Measurements from ENCODE around the gene SERPINB3. TPM values are rescaled to one million over a fixed set of nuclear protein-coding genes. Genes with fewer than 3 reads are reported as not detected.

SERPINB3 gene
- total RNA-seq, 3 donors from 2014 or later (not counting 1 experiment from before 2014, with no cell fraction given) = not detected

GRCh38 chr18:63619661-63620060 lies 42.0 kb downstream of the SERPINB3 start:
- Histone ChIP-seq H3K27me3 (ENCODE audit: control insufficient read depth, insufficient read depth, low read length) (no peaks in the 10 kb centered on the region), H3K9me3 (ENCODE audit: control insufficient read depth, insufficient read depth, low read length) (peaks cover 4% of the 10 kb centered on the region), H3K4me1 (ENCODE audit: control insufficient read depth, insufficient read depth, low read length) (no peaks in the 10 kb centered on the region), H3K27ac (ENCODE audit: low read length) (no peak overlapping the region), H3K4me3 (ENCODE audit: low read length) (no peak overlapping the region), H3K36me3 (ENCODE audit: control insufficient read depth, insufficient read depth, low read length) (no peaks in the 10 kb centered on the region)
- Mint-ChIP-seq H3K4me3 (no peak overlapping the region), H3K27me3 (ENCODE audit: low read depth in 2 of 2) (no peaks in the 10 kb centered on the region), H3K27ac (no peak overlapping the region), H3K4me1 (no peaks in the 10 kb centered on the region), H3K36me3 (no peaks in the 10 kb centered on the region), H3K9me3 (peaks cover 2 to 7% of the 10 kb centered on the region in 2 donors)
- no peak for ATAC-seq
- intact Hi-C loops (cut with micrococcal nuclease) = no loop called here
- WGBS (ENCODE audit: insufficient coverage) = 97% methylated on average over 3 of the region's 3 CpGs
- no peak for TF ChIP-seq CTCF (IDR thresholded peaks at IDR 0.05)
- no peak for DNase-seq

GRCh38 chr18:63617915-63618234 lies 43.8 kb downstream of the SERPINB3 start:
- WGBS (ENCODE audit: insufficient coverage) = no CpG with 5 or more reads among the region's 2 CpGs
- Mint-ChIP-seq H3K36me3 (no peaks in the 10 kb centered on the region), H3K4me3 (no peak overlapping the region), H3K27ac (no peak overlapping the region), H3K9me3 (peaks cover 2% of the 10 kb centered on the region in 2 donors), H3K27me3 (ENCODE audit: low read depth in 2 of 2) (peaks cover 2 to 11% of the 10 kb centered on the region in 2 donors), H3K4me1 (no peaks in the 10 kb centered on the region)
- ATAC-seq (no peak), DNase-seq (no peak)
- Histone ChIP-seq H3K4me3 (ENCODE audit: low read length) (no peak overlapping the region), H3K9me3 (ENCODE audit: control insufficient read depth, insufficient read depth, low read length) (no peaks in the 10 kb centered on the region), H3K27me3 (ENCODE audit: control insufficient read depth, insufficient read depth, low read length) (no peaks in the 10 kb centered on the region), H3K36me3 (ENCODE audit: control insufficient read depth, insufficient read depth, low read length) (no peaks in the 10 kb centered on the region), H3K27ac (ENCODE audit: low read length) (no peak overlapping the region), H3K4me1 (ENCODE audit: control insufficient read depth, insufficient read depth, low read length) (no peaks in the 10 kb centered on the region)
- intact Hi-C loops (cut with micrococcal nuclease) = no loop called here
- no peak for TF ChIP-seq CTCF (IDR thresholded peaks at IDR 0.05)

GRCh38 chr18:63617049-63617914 lies 44.4 kb downstream of the SERPINB3 start:
- Mint-ChIP-seq H3K4me1 (no peaks in the 10 kb centered on the region), H3K36me3 (no peaks in the 10 kb centered on the region), H3K4me3 (no peak overlapping the region), H3K27me3 (ENCODE audit: low read depth in 2 of 2) (peaks cover 6 to 11% of the 10 kb centered on the region in 2 donors), H3K27ac (no peak overlapping the region), H3K9me3 (peaks cover 0 to 2% of the 10 kb centered on the region in 2 donors)
- no peaks in the 10 kb centered on the region for H3K9me3 ChIP-seq (ENCODE audit: control insufficient read depth, insufficient read depth, low read length)
- H3K4me1 ChIP-seq (ENCODE audit: control insufficient read depth, insufficient read depth, low read length) = no peaks in the 10 kb centered on the region
- TF ChIP-seq CTCF (IDR thresholded peaks at IDR 0.05) = no peak
- no peak overlapping the region for H3K27ac ChIP-seq (ENCODE audit: low read length)
- H3K36me3 ChIP-seq (ENCODE audit: control insufficient read depth, insufficient read depth, low read length) = no peaks in the 10 kb centered on the region
- H3K27me3 ChIP-seq (ENCODE audit: control insufficient read depth, insufficient read depth, low read length) = no peaks in the 10 kb centered on the region
- intact Hi-C loops (cut with micrococcal nuclease) = no loop called here
- 42% methylated on average over 2 of the region's 3 CpGs for WGBS (ENCODE audit: insufficient coverage)
- H3K4me3 ChIP-seq (ENCODE audit: low read length) = no peak overlapping the region
- DNase-seq (no peak), ATAC-seq (no peak)

- Mint-ChIP-seq H3K27me3 (ENCODE audit: low read depth in 2 of 2) (peaks cover 6 to 11% of the 10 kb centered on the region in 2 donors), H3K36me3 (no peaks in the 10 kb centered on the region), H3K4me3 (no peak overlapping the region), H3K4me1 (no peaks in the 10 kb centered on the region), H3K9me3 (no peaks in the 10 kb centered on the region), H3K27ac (no peak overlapping the region)
- intact Hi-C loops (cut with micrococcal nuclease) = no loop called here
- ATAC-seq = no peak
- 86% methylated on average over 4 of the region's 4 CpGs for WGBS (ENCODE audit: insufficient coverage)
- no peak for TF ChIP-seq CTCF (IDR thresholded peaks at IDR 0.05)
- Histone ChIP-seq H3K36me3 (ENCODE audit: control insufficient read depth, insufficient read depth, low read length) (no peaks in the 10 kb centered on the region), H3K4me3 (ENCODE audit: low read length) (no peak overlapping the region), H3K27me3 (ENCODE audit: control insufficient read depth, insufficient read depth, low read length) (no peaks in the 10 kb centered on the region), H3K4me1 (ENCODE audit: control insufficient read depth, insufficient read depth, low read length) (no peaks in the 10 kb centered on the region), H3K27ac (ENCODE audit: low read length) (no peak overlapping the region), H3K9me3 (ENCODE audit: control insufficient read depth, insufficient read depth, low read length) (no peaks in the 10 kb centered on the region)
- no peak for DNase-seq
Observed at GRCh38 chr18:63613420-63613819, 48.3 kb downstream of the SERPINB3 start.

All from natural killer cell (primary cell).